Adrenal gland (tissue), 12 donors: ENCODE data around the gene NIM1K. TPM values are rescaled to one million over a fixed set of nuclear protein-coding genes. Genes with fewer than 3 reads are reported as not detected.

Experiments
- DNase-seq, 7 donors: peaks; one replicate each; pipeline ENCODE4 v3.0.0-alpha.2; 2019 to 2020
- H3K27ac ChIP-seq, 5 donors: fragments of 200-600 bp; sonication (generic) in 4 of 5; 1 replicate in 3 of 5; 2 replicates in 2 of 5; pipeline versions ENCODE4 v1.5.1 to v1.8.0; 2016 to 2020; ENCODE audit warnings: mild to moderate bottlenecking in 1 of 5
- H3K27me3 ChIP-seq: fragments of 200-600 bp; 2 replicates; pipeline ENCODE4 v1.8.0; 2021
- H3K36me3 ChIP-seq, 2 donors: fragments of 200-600 bp; replicated peaks in 1 of 2; 1 replicate in 1 of 2; 2 replicates in 1 of 2; pipeline versions ENCODE4 v1.5.1 to v1.8.0; 2018 to 2022
- H3K4me1 ChIP-seq, 2 donors: fragments of 200-600 bp; replicated peaks in 1 of 2; 1 replicate in 1 of 2; 2 replicates in 1 of 2; pipeline versions ENCODE4 v1.5.1 to v1.8.0; 2018 to 2021
- H3K4me3 ChIP-seq, 4 donors: fragments of 200-600 bp; sonication (generic) in 3 of 4; one replicate each; pipeline ENCODE4 v1.5.1; 2016 to 2018
- H3K9me3 ChIP-seq, 3 donors: fragments of 200-600 bp; sonication (generic) in 1 of 3; replicated peaks in 1 of 3; 1 replicate in 2 of 3; 2 replicates in 1 of 3; pipeline versions ENCODE4 v1.5.1 to v1.8.0; 2016 to 2021
- CTCF ChIP-seq, 6 experiments: fragments of 450-650 bp in 4 of 6; fragments of 200-600 bp in 2 of 6; sonication (generic) in 1 of 6; IDR thresholded peaks; 1 replicate in 5 of 6; 2 replicates in 1 of 6; pipeline versions ENCODE4 v1.5.1 to v1.8.0; 2016 to 2021; ENCODE audit warnings: antibody characterized with exemption in 6 of 6, mild to moderate bottlenecking in 2 of 6, moderate library complexity in 1 of 6
- POLR2A ChIP-seq, 2 donors: fragments of 450-650 bp; IDR thresholded peaks; one replicate each; pipeline ENCODE4 v1.6.1; 2017; ENCODE audit warnings: antibody characterized with exemption in 2 of 2, mild to moderate bottlenecking in 2 of 2, moderate library complexity in 1 of 2
- WGBS, 4 donors: extraction: QIAGEN DNeasy Blood & Tissue Kit in 2 of 4; methylation state at CpG; one replicate each; pipeline versions ENCODE4 v1.1.5 to v1.1.7; 2013 to 2017; 5-methylcytosine and 5-hydroxymethylcytosine counted together
- intact Hi-C, 2 donors: fragments of 100-400 bp; cut with DNase I; formaldehyde crosslinking; loops; one replicate each; pipeline versions ENCODE4 v1.14.1 to v1.15.0; 2022 to 2023
- polyA plus RNA-seq, 3 donors: library from polyadenylated mRNA; stranded (reverse); fragments of 200-250 nt in 2 of 3; fragments of 350-450 nt in 1 of 3; fragmentation: Illumina TruSeq in 1 of 3; extraction: RNeasy Lipid Tissue Mini Kit (QIAGEN cat#74804) in 1 of 3; gene quantifications; one replicate each; pipeline ENCODE4 v1.2.3, GENCODE V29; 2013 to 2014
- total RNA-seq, 9 donors: library from RNA; depleted of rRNA in 4 of 9; stranded (reverse); fragments of >200 nt in 4 of 9; fragments of 120-200 nt in 1 of 9; fragmentation: NEBNext Ultra II Directional in 1 of 9; extraction: Animal tissue kit (Norgen Biotek cat#: 25700) in 1 of 9; gene quantifications; one replicate each; pipeline versions ENCODE4 v1.1.0 to v1.2.4, GENCODE V29; 2013 to 2023
- donor health status: healthy with polysubstance abuse.
- donor health status: Bipolar disorder and iron deficiency.
- donor health status: DM: yes; HTN: yes; CAD: no.
- donor health status: DM: no; HTN: no; CAD: no.
- donor health status: DM: no; HTN: no; CAD: no.
- donor health status: DM: yes; HTN: yes; CAD: no.

The NIM1K gene
- total and polyA plus RNA-seq, 12 donors, result 0.18 to 3.9 (median 1.1) TPM

GRCh38 chr5:43294226-43294625, 102.2 kb downstream of the NIM1K start:
- H3K4me3 ChIP-seq, result no peak overlapping the region
- H3K27me3 ChIP-seq, result no peaks in the 10 kb centered on the region
- TF ChIP-seq POLR2A (IDR thresholded peaks at IDR 0.05) (no peak), CTCF (IDR thresholded peaks at IDR 0.05) (no peak)
- peaks cover 0 to 74% of the 10 kb centered on the region in 2 donors for H3K36me3 ChIP-seq
- no peaks in the 10 kb centered on the region for H3K4me1 ChIP-seq
- intact Hi-C loops, result no loop called here
- H3K9me3 ChIP-seq, result no peaks in the 10 kb centered on the region
- no peak for DNase-seq
- H3K27ac ChIP-seq, result no peak overlapping the region

DNA sequence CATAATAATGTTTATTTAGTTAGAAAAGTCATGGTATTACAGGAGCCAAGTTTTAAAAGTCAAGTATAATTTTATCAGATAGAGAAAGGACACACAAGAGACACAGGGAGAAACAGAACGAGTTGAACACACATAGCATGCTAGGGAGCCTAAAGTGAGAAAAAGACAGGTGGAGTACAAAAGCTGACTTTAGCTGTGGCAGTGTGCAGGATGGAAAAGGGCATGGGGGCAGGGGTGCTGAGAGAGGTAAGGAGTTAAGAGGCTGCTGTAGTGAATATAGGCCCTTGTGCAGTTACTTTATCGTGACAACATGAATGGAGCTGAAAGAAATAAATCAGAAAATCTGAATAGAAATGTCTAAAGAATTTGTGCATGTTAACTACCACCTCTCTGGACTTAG, 103.2 kb downstream of the NIM1K start:
- H3K4me1 ChIP-seq, result no peaks in the 10 kb centered on the region
- peaks cover 0 to 74% of the 10 kb centered on the region in 2 donors for H3K36me3 ChIP-seq
- no peaks in the 10 kb centered on the region for H3K9me3 ChIP-seq
- intact Hi-C loops, result no loop called here
- H3K27me3 ChIP-seq, result no peaks in the 10 kb centered on the region
- no peak for DNase-seq
- WGBS, 4 donors, result 73 to 80% (median 75%) methylated on average over 2 of the region's 2 CpGs
- no peak overlapping the region for H3K27ac ChIP-seq
- no peak for TF ChIP-seq CTCF (IDR thresholded peaks at IDR 0.05)
- TF ChIP-seq POLR2A (IDR thresholded peaks at IDR 0.05), result no peak
- no peak overlapping the region for H3K4me3 ChIP-seq

GRCh38 chr5:43296835-43297234, 104.8 kb downstream of the NIM1K start:
- no peak overlapping the region for H3K4me3 ChIP-seq
- H3K4me1 ChIP-seq, result no peaks in the 10 kb centered on the region
- TF ChIP-seq CTCF (IDR thresholded peaks at IDR 0.05), result no peak
- no peak for TF ChIP-seq POLR2A (IDR thresholded peaks at IDR 0.05)
- no peaks in the 10 kb centered on the region for H3K27me3 ChIP-seq
- H3K27ac ChIP-seq, result no peak overlapping the region
- DNase-seq, result no peak
- intact Hi-C loops, result no loop called here
- peaks cover 0 to 66% of the 10 kb centered on the region in 2 donors for H3K36me3 ChIP-seq
- 91 to 98% (median 94%) methylated on average over 2 of the region's 2 CpGs for WGBS, 4 donors
- H3K9me3 ChIP-seq, result no peaks in the 10 kb centered on the region

- H3K27me3 ChIP-seq, result no peaks in the 10 kb centered on the region
- intact Hi-C loops, result no loop called here
- no peak for TF ChIP-seq CTCF (IDR thresholded peaks at IDR 0.05)
- TF ChIP-seq POLR2A (IDR thresholded peaks at IDR 0.05), result no peak
- H3K36me3 ChIP-seq, result peaks cover 0 to 51% of the 10 kb centered on the region in 2 donors
- DNase-seq, result no peak
- no peak overlapping the region for H3K4me3 ChIP-seq
- no peak overlapping the region for H3K27ac ChIP-seq
- 93 to 96% (median 95%) methylated on average over 5 of the region's 5 CpGs for WGBS, 4 donors
- peaks cover 0 to 11% of the 10 kb centered on the region in 2 donors for H3K4me1 ChIP-seq
- H3K9me3 ChIP-seq, result no peaks in the 10 kb centered on the region
Observed at GRCh38 chr5:43298443-43298842, 106.4 kb downstream of the NIM1K start.
